Astrocyte (in vitro differentiated cells and primary cell): ENCODE results near the gene ZMYND11. TPM values are rescaled to one million over a fixed set of nuclear protein-coding genes. Genes with fewer than 3 reads are reported as not detected.
"Not testable (repeated sequence)": the region's sequence is repeated elsewhere in the genome, so short reads cannot be mapped to it uniquely, and the experiment has no call there.

Experiments
- DNase-seq: peaks from one replicate; pipeline ENCODE4 v3.0.0-alpha.2; 2010; ENCODE audit warnings: low read depth
- FAIRE-seq: peaks from 2 replicates; lab custom pipeline; 2011; peaks lifted over from hg19 to GRCh38; lab: Jason Lieb, UNC
- H2AFZ ChIP-seq: 2 replicates; pipeline ENCODE4 v1.6.0; 2012; ENCODE audit warnings: low read depth, low read length, inconsistent platforms
- H3K27ac ChIP-seq: 2 replicates; pipeline ENCODE4 v1.5.1; 2011; ENCODE audit warnings: low read depth, low read length, inconsistent platforms
- H3K27me3 ChIP-seq: 2 replicates; pipeline ENCODE4 v1.6.0; 2011; ENCODE audit warnings: low read length, inconsistent platforms; ENCODE audit not compliant: insufficient read depth
- H3K36me3 ChIP-seq: 2 replicates; pipeline ENCODE4 v1.5.1; 2011; ENCODE audit warnings: low read length, inconsistent platforms; ENCODE audit not compliant: insufficient read depth
- H3K4me1 ChIP-seq: 2 replicates; pipeline ENCODE4 v1.5.1; 2011; ENCODE audit warnings: low read length, inconsistent platforms; ENCODE audit not compliant: insufficient read depth
- H3K4me2 ChIP-seq: 2 replicates; pipeline ENCODE4 v1.6.0; 2012; ENCODE audit warnings: low read length, inconsistent platforms
- H3K4me3 ChIP-seq: 2 replicates; pipeline ENCODE4 v1.5.1; 2011; ENCODE audit warnings: low read depth, mild to moderate bottlenecking, low read length, inconsistent platforms; ENCODE audit not compliant: insufficient read depth
- H3K79me2 ChIP-seq: 2 replicates; pipeline ENCODE4 v1.6.0; 2012; ENCODE audit warnings: mild to moderate bottlenecking, low read length, inconsistent platforms; ENCODE audit not compliant: insufficient read depth
- H3K9ac ChIP-seq: 2 replicates; pipeline ENCODE4 v1.6.0; 2012; ENCODE audit warnings: mild to moderate bottlenecking, low read length, inconsistent platforms
- H3K9me3 ChIP-seq: 2 replicates; pipeline ENCODE4 v1.5.1; 2012; ENCODE audit warnings: low read depth, mild to moderate bottlenecking, low read length, inconsistent platforms; ENCODE audit not compliant: insufficient read depth
- H4K20me1 ChIP-seq: 2 replicates; pipeline ENCODE4 v1.6.0; 2012; ENCODE audit warnings: low read length, inconsistent platforms; ENCODE audit not compliant: insufficient read depth
- H3K27ac Mint-ChIP-seq: one replicate; pipeline ENCODE4 v1.8.0; 2021; ENCODE audit warnings: mild to moderate bottlenecking, mixed read lengths; ENCODE audit not compliant: unreplicated experiment
- H3K27me3 Mint-ChIP-seq: one replicate; pipeline ENCODE4 v1.8.0; 2021; ENCODE audit warnings: low read depth, mixed read lengths; ENCODE audit not compliant: unreplicated experiment
- H3K36me3 Mint-ChIP-seq: one replicate; pipeline ENCODE4 v1.8.0; 2021; ENCODE audit warnings: low read depth, mixed read lengths; ENCODE audit not compliant: unreplicated experiment
- H3K4me1 Mint-ChIP-seq: one replicate; pipeline ENCODE4 v1.8.0; 2021; ENCODE audit warnings: low read depth, mixed read lengths; ENCODE audit not compliant: unreplicated experiment
- H3K4me3 Mint-ChIP-seq: one replicate; pipeline ENCODE4 v1.8.0; 2021; ENCODE audit warnings: mild to moderate bottlenecking, moderate library complexity, mixed read lengths; ENCODE audit not compliant: unreplicated experiment
- H3K9me3 Mint-ChIP-seq: one replicate; pipeline ENCODE4 v1.8.0; 2021; ENCODE audit warnings: mild to moderate bottlenecking, mixed read lengths; ENCODE audit not compliant: unreplicated experiment
- CTCF ChIP-seq: IDR thresholded peaks from 2 replicates; pipeline ENCODE4 v1.5.1; 2011; ENCODE audit warnings: low read depth, mild to moderate bottlenecking, inconsistent platforms, low read length, moderate library complexity; ENCODE audit not compliant: insufficient read depth
- EZH2 ChIP-seq: IDR thresholded peaks from 2 replicates; pipeline ENCODE4 v1.6.1; 2012; ENCODE audit warnings: mild to moderate bottlenecking, low read length, inconsistent platforms; ENCODE audit not compliant: insufficient read depth
- total RNA-seq: library from RNA; stranded (reverse); gene quantifications from 2 replicates; pipeline ENCODE4 v1.2.1, GENCODE V29; 2021

ZMYND11 gene
- total RNA-seq, 1 donor from 2014 or later, result 37.9 TPM

DNA sequence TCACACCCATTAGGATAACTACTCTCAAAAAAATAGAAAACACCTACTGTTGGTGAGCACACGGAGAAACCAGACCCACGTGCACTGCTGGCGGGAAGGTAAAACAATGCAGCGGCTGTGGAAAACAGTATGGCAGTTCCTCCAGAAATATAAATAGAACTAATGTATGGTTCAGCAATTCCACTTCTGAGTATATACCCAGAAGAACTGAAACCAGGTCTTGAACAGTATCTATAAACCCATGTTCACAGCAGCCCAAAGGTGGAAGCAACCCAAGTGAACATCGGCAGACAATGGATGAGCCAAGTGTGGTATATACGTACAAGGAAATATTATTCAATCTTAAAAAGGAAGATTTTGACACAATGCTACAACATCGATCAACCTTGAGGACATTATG is 164.7 kb downstream of the ZMYND11 start:
- peaks cover 13% of the 10 kb centered on the region for H3K4me1 ChIP-seq
- Mint-ChIP-seq H3K4me3 (no peak overlapping the region), H3K9me3 (peaks cover 2% of the 10 kb centered on the region), H3K4me1 (peaks cover 9% of the 10 kb centered on the region), H3K36me3 (peaks cover 16% of the 10 kb centered on the region), H3K27me3 (no peaks in the 10 kb centered on the region), H3K27ac (no peak overlapping the region)
- no peaks in the 10 kb centered on the region for H3K79me2 ChIP-seq
- no peak overlapping the region for H3K27ac ChIP-seq
- no peak overlapping the region for H3K9ac ChIP-seq
- no peak for TF ChIP-seq CTCF
- no peak for TF ChIP-seq EZH2
- FAIRE-seq (no peak), DNase-seq (no peak)
- H3K4me3 ChIP-seq, result no peak overlapping the region
- H3K36me3 ChIP-seq, result peaks cover 8% of the 10 kb centered on the region
- H4K20me1 ChIP-seq, result peaks cover 4% of the 10 kb centered on the region
- no peaks in the 10 kb centered on the region for H3K27me3 ChIP-seq
- H3K4me2 ChIP-seq, result no peak overlapping the region
- H3K9me3 ChIP-seq, result no peaks in the 10 kb centered on the region
- no peak overlapping the region for H2AFZ ChIP-seq

DNA sequence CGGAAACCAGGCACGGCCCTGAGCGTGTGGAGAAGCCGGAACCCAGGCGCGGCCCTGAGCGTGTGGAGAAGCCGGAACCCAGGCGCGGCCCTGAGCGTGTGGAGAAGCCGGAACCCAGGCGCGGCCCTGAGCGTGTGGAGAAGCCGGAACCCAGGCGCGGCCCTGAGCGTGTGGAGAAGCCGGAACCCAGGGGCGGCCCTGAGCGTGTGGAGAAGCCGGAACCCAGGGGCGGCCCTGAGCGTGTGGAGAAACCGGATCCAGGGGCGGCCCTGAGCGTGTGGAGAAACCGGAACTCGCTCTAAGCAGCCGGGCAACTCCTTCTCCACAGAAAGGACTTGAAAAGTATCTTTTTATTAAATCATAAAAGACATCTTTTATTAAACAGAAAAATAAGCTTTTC is 165.3 kb downstream of the ZMYND11 start:
- not testable (repeated sequence) for H3K4me3 Mint-ChIP-seq, H3K9me3 Mint-ChIP-seq, H3K9ac ChIP-seq, H3K27me3 ChIP-seq, H3K79me2 ChIP-seq, H4K20me1 ChIP-seq, H3K9me3 ChIP-seq, H3K27me3 Mint-ChIP-seq, FAIRE-seq, H2AFZ ChIP-seq, H3K27ac ChIP-seq, H3K36me3 ChIP-seq, H3K27ac Mint-ChIP-seq, H3K4me3 ChIP-seq, DNase-seq, H3K4me2 ChIP-seq, H3K4me1 Mint-ChIP-seq
- peaks cover 13% of the 10 kb centered on the region for H3K4me1 ChIP-seq
- H3K36me3 Mint-ChIP-seq, result peaks cover 15% of the 10 kb centered on the region

DNA sequence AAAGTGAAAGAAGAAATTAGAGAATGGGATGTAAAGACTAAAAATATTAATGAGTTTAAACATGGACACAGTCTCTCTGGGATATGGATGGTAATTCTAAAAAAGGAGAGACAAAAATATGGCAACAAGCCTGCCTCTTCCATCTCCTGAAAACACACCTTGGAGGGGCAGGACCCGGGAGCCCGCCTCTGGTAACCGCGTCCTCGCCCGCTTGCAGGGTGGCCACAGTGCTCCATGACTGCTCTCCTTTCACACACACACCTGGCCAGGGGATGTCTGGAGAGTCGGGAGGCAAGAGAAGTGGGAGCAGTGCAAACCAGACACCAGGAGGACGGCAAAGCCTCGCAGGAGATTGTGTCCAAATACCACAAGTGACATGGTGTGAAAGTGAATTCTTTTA is 166.3 kb downstream of the ZMYND11 start:
- Mint-ChIP-seq H3K27ac (no peak overlapping the region), H3K27me3 (no peaks in the 10 kb centered on the region), H3K4me3 (no peak overlapping the region), H3K9me3 (peaks cover under 1% of the 10 kb centered on the region), H3K4me1 (peaks cover 8% of the 10 kb centered on the region), H3K36me3 (peaks cover 16% of the 10 kb centered on the region)
- no peak overlapping the region for H2AFZ ChIP-seq
- H3K27me3 ChIP-seq, result no peaks in the 10 kb centered on the region
- H3K4me1 ChIP-seq, result peaks cover 13% of the 10 kb centered on the region
- no peak for DNase-seq
- no peak overlapping the region for H3K4me2 ChIP-seq
- H3K4me3 ChIP-seq, result no peak overlapping the region
- H3K9me3 ChIP-seq, result no peaks in the 10 kb centered on the region
- peaks cover 10% of the 10 kb centered on the region for H4K20me1 ChIP-seq
- no peak overlapping the region for H3K9ac ChIP-seq
- TF ChIP-seq CTCF (no peak), EZH2 (no peak)
- FAIRE-seq, result no peak
- H3K27ac ChIP-seq, result no peak overlapping the region
- no peaks in the 10 kb centered on the region for H3K79me2 ChIP-seq
- H3K36me3 ChIP-seq, result peaks cover 8% of the 10 kb centered on the region

Other genes with a start within 250 kb of the ZMYND11 start
- gene TUBB8, start 86.2 kb upstream of the ZMYND11 start, total RNA-seq, result not detected in 2 replicates